GM18870 (cell line): ENCODE results near the gene TRAPPC10.

ENCODE experiments used
- ATAC-seq: cut with Tn5 transposase; IDR thresholded peaks from one replicate; pipeline ENCODE4 v1.9.1; 2021; ENCODE audit warnings: moderate library complexity; ENCODE audit not compliant: unreplicated experiment

TRAPPC10 gene

GRCh38 chr21:44063151-44063912 lies 51.2 kb downstream of the TRAPPC10 start:
- no peak for ATAC-seq

GRCh38 chr21:44064852-44065403 lies 52.8 kb downstream of the TRAPPC10 start:
- ATAC-seq = no peak

GRCh38 chr21:44065428-44065827 lies 53.3 kb downstream of the TRAPPC10 start:
- no peak for ATAC-seq

GRCh38 chr21:44066116-44066515 lies 54.0 kb downstream of the TRAPPC10 start:
- no peak for ATAC-seq

- no peak for ATAC-seq
Observed at GRCh38 chr21:44067011-44067839, 55.1 kb downstream of the TRAPPC10 start.

GRCh38 chr21:44070391-44070790 lies 58.3 kb downstream of the TRAPPC10 start:
- no peak for ATAC-seq

GRCh38 chr21:44071359-44072104 lies 59.4 kb downstream of the TRAPPC10 start:
- no peak for ATAC-seq

GRCh38 chr21:44072111-44072510 lies 60.0 kb downstream of the TRAPPC10 start:
- no peak for ATAC-seq

- ATAC-seq = no peak
Observed at GRCh38 chr21:44074315-44074958, 62.3 kb downstream of the TRAPPC10 start.

- no peak for ATAC-seq
Observed at GRCh38 chr21:44076316-44076715, 64.2 kb downstream of the TRAPPC10 start.

- no peak for ATAC-seq
Observed at GRCh38 chr21:44078411-44078981, 66.4 kb downstream of the TRAPPC10 start.

GRCh38 chr21:44079446-44079845 lies 67.3 kb downstream of the TRAPPC10 start:
- no peak for ATAC-seq

GRCh38 chr21:44079846-44080245 lies 67.7 kb downstream of the TRAPPC10 start:
- ATAC-seq = no peak

GRCh38 chr21:44082648-44083440 lies 70.7 kb downstream of the TRAPPC10 start:
- ATAC-seq = no peak

- no peak for ATAC-seq
Observed at GRCh38 chr21:44083631-44084291, 71.7 kb downstream of the TRAPPC10 start.

GRCh38 chr21:44084496-44085241 lies 72.6 kb downstream of the TRAPPC10 start:
- ATAC-seq = no peak

GRCh38 chr21:44085491-44086321 lies 73.6 kb downstream of the TRAPPC10 start:
- no peak for ATAC-seq
